Panc1 (cell line): ENCODE results near the gene ARHGEF12. TPM values are rescaled to one million over a fixed set of nuclear protein-coding genes. Genes with fewer than 3 reads are reported as not detected.

ENCODE experiments used
- ATAC-seq: fragments of 200-7000 bp; cut with Tn5 transposase; 2 replicates; pipeline ENCODE4 v1.9.1; 2020; ENCODE audit warnings: mild to moderate bottlenecking, moderate library complexity
- BruUV-seq: library from RNA; stranded (reverse); fragments of 400-500 nt; replicated peaks from 2 replicates; lab custom pipeline; 2021; lab: Mats Ljungman, UMichigan
- CTCF ChIA-PET: fragments of 300-600 bp; sonication (Branson Sonifier 250); formaldehyde crosslinking; loops from one replicate; lab custom pipeline; 2022; ENCODE audit warnings: antibody characterized with exemption; lab: Charles Lee
- POLR2A ChIA-PET: fragments of 300-600 bp; sonication (Branson Sonifier 250); formaldehyde crosslinking; loops from one replicate; lab custom pipeline; 2022; ENCODE audit warnings: antibody characterized with exemption; lab: Charles Lee
- DNase-seq: peaks from one replicate; pipeline ENCODE4 v3.0.0-alpha.2; 2010; ENCODE audit warnings: low read depth, low spot score
- H3K27ac ChIP-seq: 2 replicates; pipeline ENCODE4 v1.5.1; 2011; ENCODE audit warnings: mild to moderate bottlenecking, low read length, inconsistent platforms
- H3K27me3 ChIP-seq: fragments of 200-500 bp; sonication (Bioruptor generic); 2 replicates; pipeline ENCODE4 v1.6.0; 2014; ENCODE audit warnings: low read length, inconsistent platforms; ENCODE audit not compliant: control insufficient read depth, insufficient read depth
- H3K36me3 ChIP-seq: fragments of 200-500 bp; sonication (Bioruptor generic); 2 replicates; pipeline ENCODE4 v1.5.1; 2014; ENCODE audit warnings: inconsistent platforms, mild to moderate bottlenecking, low read length, moderate library complexity; ENCODE audit not compliant: control insufficient read depth, insufficient read depth
- H3K4me1 ChIP-seq: 2 replicates; pipeline ENCODE4 v1.5.1; 2011; ENCODE audit warnings: inconsistent platforms, mild to moderate bottlenecking, low read length, moderate library complexity; ENCODE audit not compliant: control insufficient read depth, insufficient read depth
- H3K4me3 ChIP-seq, 2 experiments: 2 replicates each; pipeline ENCODE4 v1.5.1; 2011 to 2012; ENCODE audit warnings: low read depth in 2 of 2, low read length in 2 of 2, mild to moderate bottlenecking in 2 of 2, inconsistent platforms in 1 of 2, moderate library complexity in 1 of 2
- H3K9me3 ChIP-seq: fragments of 200-500 bp; sonication (Bioruptor generic); 2 replicates; pipeline ENCODE4 v1.5.1; 2014; ENCODE audit warnings: low read depth, mild to moderate bottlenecking, inconsistent platforms, low read length, moderate library complexity; ENCODE audit not compliant: control insufficient read depth, insufficient read depth
- CTCF ChIP-seq: fragments of 450-650 bp; IDR thresholded peaks from 2 replicates; pipeline ENCODE4 v1.5.1; 2017; ENCODE audit warnings: mild to moderate bottlenecking
- POLR2AphosphoS5 ChIP-seq: IDR thresholded peaks from 2 replicates; pipeline ENCODE4 v1.6.1; 2012; ENCODE audit warnings: mild to moderate bottlenecking, low read depth, low read length, moderate library complexity
- REST ChIP-seq, 2 experiments: IDR thresholded peaks; 2 replicates each; pipeline ENCODE4 v1.6.1; 2011 to 2012; ENCODE audit warnings: low read depth in 2 of 2, control low read depth in 1 of 2, low read length in 1 of 2, mild to moderate bottlenecking in 1 of 2, moderate library complexity in 1 of 2; ENCODE audit not compliant: insufficient read depth in 1 of 2
- SIN3A ChIP-seq: IDR thresholded peaks from 2 replicates; pipeline ENCODE4 v1.6.1; 2012; ENCODE audit warnings: low read depth, mild to moderate bottlenecking, low read length, moderate library complexity, borderline replicate concordance; ENCODE audit not compliant: insufficient read depth
- TCF7L2 ChIP-seq: IDR thresholded peaks from 2 replicates; pipeline ENCODE4 v1.6.1; 2011; ENCODE audit warnings: mild to moderate bottlenecking, low read depth, low read length, inconsistent platforms
- in situ Hi-C: cut with HindIII; loops from 2 replicates; pipeline ENCODE4 v1.10.0; 2016; ENCODE audit warnings: low sequenced_read_pairs, low pct_unique_long_range_greater_than_20kb
- intact Hi-C: fragments of 100-400 bp; cut with micrococcal nuclease; formaldehyde crosslinking; loops from one replicate; pipeline ENCODE4 v1.10.0; 2022; ENCODE audit not compliant: unreplicated experiment
- total RNA-seq: library from RNA; stranded (reverse); gene quantifications from one replicate; pipeline ENCODE4 v1.2.1, GENCODE V29; 2021; ENCODE audit not compliant: unreplicated experiment

ARHGEF12 gene
- total RNA-seq, 1 experiment from 2014 or later: 182 TPM

GRCh38 chr11:120516461-120517389, 180.5 kb downstream of the ARHGEF12 start:
- Histone ChIP-seq H3K4me3 (no peak overlapping the region), H3K27me3 (no peaks in the 10 kb centered on the region; the same call in 1 of the 2 replicates)

More at GRCh38 chr11:120516461-120517389, 180.5 kb downstream of the ARHGEF12 start:
- no TSS peak for BruUV-seq
- Histone ChIP-seq H3K9me3 (no peaks in the 10 kb centered on the region), H3K27ac (no peak overlapping the region), H3K4me1 (no peaks in the 10 kb centered on the region; the same call in 1 of the 2 replicates), H3K36me3 (no peaks in the 10 kb centered on the region)
- POLR2A ChIA-PET: no interaction called here
- intact Hi-C loops (loop anchor here (5.0 to 10.0 kb wide), 2 partner anchors 281 to 598 kb away; no protein-coding TSS in a partner anchor), in situ Hi-C loops (no loop called here)
- CTCF ChIA-PET: no interaction called here
- no peak for TF ChIP-seq REST (IDR thresholded peaks at IDR 0.05; ENCODE audit: insufficient read depth in 1 of 2, low read depth in 2 of 2, low read length in 1 of 2)
- TF ChIP-seq TCF7L2: no peak
- TF ChIP-seq CTCF: no peak
- no peak for TF ChIP-seq SIN3A
- no peak for TF ChIP-seq POLR2AphosphoS5
- ATAC-seq (no peak), DNase-seq (no peak)
